ENCODE measurements around the gene MUC6.

MUC6 gene

DNA sequence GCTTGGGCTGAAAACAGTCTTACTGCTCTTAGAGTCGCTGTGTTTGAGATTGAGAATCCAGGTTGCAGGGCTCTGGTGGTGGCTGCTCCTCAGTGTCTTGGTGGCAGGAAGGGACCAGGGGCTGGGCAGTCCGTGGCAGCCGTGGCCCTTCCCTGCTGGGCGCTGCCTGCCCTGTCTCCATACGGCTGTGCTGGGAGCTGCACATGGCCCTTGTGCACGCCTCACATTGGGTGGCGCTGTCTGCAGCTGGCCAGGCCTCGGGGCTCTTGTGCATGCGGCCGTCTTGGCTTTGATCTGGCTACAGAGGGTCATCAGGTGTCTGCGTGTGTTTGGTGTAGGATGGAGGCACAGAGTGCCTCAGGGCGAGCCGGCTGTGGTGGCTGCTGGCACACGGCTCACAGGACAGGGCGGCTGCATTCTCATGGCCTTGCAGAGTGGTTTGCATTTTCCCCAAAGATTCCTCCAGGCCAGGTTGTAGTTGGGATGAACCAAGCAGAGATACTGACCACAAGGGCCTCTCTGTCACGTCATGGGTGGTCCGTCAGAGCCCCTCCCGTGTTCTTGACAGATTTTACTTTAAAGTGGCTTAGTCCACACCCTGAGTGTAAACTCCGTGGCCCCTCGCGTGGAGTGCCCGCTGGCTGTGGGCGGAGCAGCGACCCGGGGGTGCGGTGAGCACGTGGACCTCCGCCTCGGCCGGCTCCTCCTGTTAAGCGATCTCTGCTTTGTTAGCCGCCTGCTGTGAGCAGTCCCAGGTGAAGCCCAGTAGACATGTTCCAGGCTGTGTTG lies 34.7 kb downstream of the MUC6 start:
- peaks cover 2% of the 10 kb centered on the region for H3K36me3 Mint-ChIP-seq
- H3K27me3 Mint-ChIP-seq = no peaks in the 10 kb centered on the region
- H3K9me3 Mint-ChIP-seq = no peaks in the 10 kb centered on the region
- H3K4me3 Mint-ChIP-seq = no peak overlapping the region
- no peaks in the 10 kb centered on the region for H3K4me1 Mint-ChIP-seq
- H3K27ac Mint-ChIP-seq = no peak overlapping the region

DNA sequence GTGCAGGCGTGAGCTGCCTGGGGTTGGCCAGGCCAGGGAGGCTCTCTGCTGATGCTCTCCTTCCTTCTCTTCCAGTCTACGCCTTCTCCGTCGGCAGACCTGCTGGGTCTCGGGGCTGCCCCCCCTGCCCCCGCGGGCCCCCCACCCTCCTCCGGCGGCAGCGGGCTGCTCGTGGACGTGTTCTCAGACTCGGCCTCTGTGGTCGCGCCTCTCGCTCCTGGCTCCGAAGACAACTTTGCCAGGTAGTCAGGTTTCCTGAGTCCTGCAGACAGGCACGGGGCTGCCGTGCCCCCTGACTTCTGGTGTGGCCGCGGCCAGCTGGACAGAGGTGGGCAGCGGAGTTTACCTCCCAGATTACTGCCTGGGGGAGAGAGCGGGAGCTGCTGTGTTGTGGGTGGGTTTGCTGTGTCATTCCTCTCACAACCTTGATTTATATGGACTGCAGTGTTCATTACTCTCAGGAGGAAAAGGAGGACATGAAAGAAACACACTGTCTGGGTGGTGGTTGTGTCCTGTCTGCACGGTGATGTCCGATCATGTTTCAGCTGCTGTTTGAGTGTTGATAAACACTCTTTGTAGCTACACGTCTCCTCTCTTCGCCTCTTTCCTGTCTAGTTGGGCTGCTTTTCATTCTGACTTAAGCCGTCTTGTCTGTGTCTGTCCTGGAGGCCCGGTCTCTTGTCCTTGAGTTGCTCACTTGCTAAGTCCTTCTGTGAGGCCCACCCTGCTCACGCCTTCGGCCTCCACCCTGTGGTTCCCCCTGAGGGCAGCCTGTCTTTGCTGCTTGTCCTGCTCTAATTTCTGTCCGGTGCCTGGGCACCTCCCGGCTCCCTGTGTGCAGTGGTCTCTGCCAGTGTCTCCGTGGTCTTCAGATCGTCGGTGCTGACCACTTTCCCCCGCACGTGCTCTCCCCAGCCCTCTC lies 35.9 kb downstream of the MUC6 start:
- H3K4me1 Mint-ChIP-seq = peaks cover 4% of the 10 kb centered on the region
- no peaks in the 10 kb centered on the region for H3K27me3 Mint-ChIP-seq
- peaks cover 4% of the 10 kb centered on the region for H3K36me3 Mint-ChIP-seq
- no peaks in the 10 kb centered on the region for H3K9me3 Mint-ChIP-seq
- H3K4me3 Mint-ChIP-seq = no peak overlapping the region
- no peak overlapping the region for H3K27ac Mint-ChIP-seq

DNA sequence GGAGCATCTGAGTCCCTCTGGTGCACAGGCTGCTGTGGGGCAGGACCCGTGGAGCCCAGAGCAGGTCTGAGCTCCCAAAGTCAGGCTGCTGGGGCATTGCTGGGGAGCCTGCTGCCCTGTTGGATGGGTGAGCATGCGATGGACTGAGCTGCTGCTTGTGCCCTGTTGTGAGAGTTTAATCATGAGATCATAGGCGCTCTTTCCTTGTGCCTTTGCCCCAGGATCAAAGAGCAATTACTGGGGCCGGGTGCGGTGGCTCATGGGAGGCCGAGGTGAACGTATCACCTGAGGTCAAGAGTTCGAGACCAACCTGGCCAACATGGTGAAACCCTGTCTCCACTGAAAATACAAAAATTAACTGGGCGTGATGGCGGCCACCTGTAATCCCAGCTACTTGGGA lies 37.5 kb downstream of the MUC6 start:
- Mint-ChIP-seq H3K27me3 (no peaks in the 10 kb centered on the region), H3K9me3 (no peaks in the 10 kb centered on the region), H3K36me3 (peaks cover 7% of the 10 kb centered on the region), H3K4me3 (no peak overlapping the region), H3K4me1 (peaks cover 10% of the 10 kb centered on the region), H3K27ac (no peak overlapping the region)

DNA sequence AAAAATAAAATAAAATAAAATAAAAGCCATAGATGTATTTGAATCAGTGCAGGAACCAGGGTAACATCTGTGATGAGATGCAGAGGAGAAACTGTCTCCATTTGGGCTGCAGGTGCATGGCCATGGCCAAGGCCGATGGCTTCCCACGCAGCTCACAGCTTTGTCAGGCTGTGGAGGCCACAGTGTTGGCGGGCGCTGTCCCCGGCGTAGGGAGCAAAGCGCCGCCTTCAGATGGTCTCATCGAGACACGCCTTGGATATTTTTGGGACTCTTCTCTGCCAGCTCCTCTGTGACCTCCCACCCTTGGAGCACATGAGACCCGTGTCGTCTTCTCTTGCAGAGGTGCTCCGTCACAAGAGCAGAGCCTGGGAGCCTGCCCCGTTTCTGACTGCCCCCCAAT lies 38.6 kb downstream of the MUC6 start:
- H3K4me3 Mint-ChIP-seq = no peak overlapping the region
- no peak overlapping the region for H3K27ac Mint-ChIP-seq
- H3K4me1 Mint-ChIP-seq = peaks cover 10% of the 10 kb centered on the region
- peaks cover 5% of the 10 kb centered on the region for H3K36me3 Mint-ChIP-seq
- no peaks in the 10 kb centered on the region for H3K27me3 Mint-ChIP-seq
- H3K9me3 Mint-ChIP-seq = no peaks in the 10 kb centered on the region

DNA sequence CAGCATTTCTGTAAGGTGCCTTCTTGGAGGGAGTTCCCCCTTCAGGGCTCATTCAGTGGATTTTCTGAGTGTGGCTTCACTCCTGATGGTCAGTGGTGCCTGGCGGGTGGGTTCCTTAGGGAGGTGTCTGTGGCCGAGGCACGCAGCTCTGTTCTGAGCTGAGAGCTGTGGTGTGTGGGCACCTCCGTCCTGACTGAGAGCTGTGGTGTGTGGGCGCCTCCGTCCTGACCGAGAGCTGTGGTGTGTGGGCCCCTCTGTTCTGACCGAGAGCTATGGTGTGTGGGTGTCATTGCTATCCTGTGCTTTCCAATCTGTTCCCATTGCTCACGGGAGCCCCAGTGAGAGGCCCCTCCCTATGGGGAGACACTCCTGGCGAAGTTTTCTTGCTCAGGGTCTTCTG lies 39.8 kb downstream of the MUC6 start:
- no peak overlapping the region for H3K4me3 Mint-ChIP-seq
- H3K9me3 Mint-ChIP-seq = no peaks in the 10 kb centered on the region
- H3K27ac Mint-ChIP-seq = peak overlapping the region; percentile 59
- H3K4me1 Mint-ChIP-seq = peaks cover 10% of the 10 kb centered on the region
- peaks cover 5% of the 10 kb centered on the region for H3K36me3 Mint-ChIP-seq
- no peaks in the 10 kb centered on the region for H3K27me3 Mint-ChIP-seq

DNA sequence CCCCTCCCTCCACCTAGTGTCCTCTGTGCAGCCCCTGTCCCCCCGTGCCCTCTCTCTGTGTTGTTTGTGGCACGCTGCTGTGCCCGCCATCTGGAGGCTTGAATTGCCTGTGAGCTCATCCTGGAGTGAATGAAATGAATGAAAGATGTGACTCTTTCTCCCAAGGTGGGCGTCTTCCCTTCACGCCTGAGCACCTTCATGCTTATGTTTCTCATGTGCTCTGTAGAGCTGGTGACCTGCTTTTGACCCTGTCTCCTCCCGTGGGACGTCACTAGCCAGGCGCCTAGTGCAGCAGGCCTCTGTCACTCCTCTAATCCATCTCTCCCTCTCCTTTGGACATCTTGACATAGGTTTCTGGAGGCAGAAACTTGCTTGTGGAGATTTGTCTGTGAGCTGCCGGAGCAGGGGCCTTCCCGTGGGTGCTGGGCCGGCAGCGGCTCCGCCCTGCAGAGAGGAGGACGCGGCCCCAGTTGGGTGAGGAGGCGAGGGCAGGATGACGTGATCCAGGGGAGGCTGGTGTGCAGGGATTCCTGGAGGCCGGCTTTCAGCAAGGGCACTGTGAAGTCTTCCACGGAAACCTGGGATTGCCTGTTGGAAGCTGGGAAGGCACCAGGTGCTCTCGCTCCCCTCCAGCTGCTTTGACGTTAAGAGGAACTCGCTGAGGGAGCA lies 40.6 kb downstream of the MUC6 start:
- Mint-ChIP-seq H3K9me3 (no peaks in the 10 kb centered on the region), H3K27ac (peak overlapping the region; percentile 72), H3K4me3 (no peak overlapping the region), H3K4me1 (peaks cover 10% of the 10 kb centered on the region), H3K27me3 (no peaks in the 10 kb centered on the region), H3K36me3 (peaks cover 5% of the 10 kb centered on the region)

DNA sequence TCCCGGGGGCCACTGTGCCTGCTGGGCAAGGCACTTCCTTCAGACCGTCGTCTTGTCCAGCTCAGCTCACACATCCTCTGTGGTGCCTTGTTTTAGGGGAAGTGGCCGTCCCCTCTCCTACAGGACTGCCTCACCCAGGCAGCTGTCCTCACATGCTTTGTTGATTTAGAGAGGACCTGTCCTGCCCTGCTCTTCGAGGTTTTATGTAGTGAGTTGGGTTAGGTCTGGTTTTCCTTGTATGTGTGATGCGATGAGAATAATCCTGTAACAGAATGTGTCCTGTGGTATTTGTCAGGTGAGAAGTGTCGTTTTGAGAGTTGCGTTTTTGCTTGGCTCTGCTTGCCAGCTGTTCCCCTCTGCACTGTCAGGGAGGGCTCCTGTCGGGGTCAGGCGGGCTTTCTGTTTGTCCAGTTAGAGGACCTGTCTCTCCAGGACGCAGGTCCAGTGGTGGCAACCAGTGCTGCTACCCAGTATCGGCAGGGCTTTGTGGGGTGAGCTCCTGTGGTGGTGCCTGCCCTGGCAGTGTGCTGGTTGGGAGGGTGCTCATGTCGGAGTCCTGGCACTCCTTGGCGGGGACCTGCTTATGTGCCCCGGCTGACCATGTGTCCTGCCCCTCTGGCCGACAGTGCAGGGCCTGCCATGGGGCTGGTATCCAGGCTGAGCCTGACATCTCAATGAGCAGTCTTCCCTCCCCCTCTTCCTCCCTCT lies 41.3 kb downstream of the MUC6 start:
- H3K27ac Mint-ChIP-seq = peak overlapping the region; percentile 41
- no peaks in the 10 kb centered on the region for H3K9me3 Mint-ChIP-seq
- H3K4me1 Mint-ChIP-seq = peaks cover 10% of the 10 kb centered on the region
- H3K4me3 Mint-ChIP-seq = no peak overlapping the region
- H3K36me3 Mint-ChIP-seq = peaks cover 5% of the 10 kb centered on the region
- no peaks in the 10 kb centered on the region for H3K27me3 Mint-ChIP-seq

DNA sequence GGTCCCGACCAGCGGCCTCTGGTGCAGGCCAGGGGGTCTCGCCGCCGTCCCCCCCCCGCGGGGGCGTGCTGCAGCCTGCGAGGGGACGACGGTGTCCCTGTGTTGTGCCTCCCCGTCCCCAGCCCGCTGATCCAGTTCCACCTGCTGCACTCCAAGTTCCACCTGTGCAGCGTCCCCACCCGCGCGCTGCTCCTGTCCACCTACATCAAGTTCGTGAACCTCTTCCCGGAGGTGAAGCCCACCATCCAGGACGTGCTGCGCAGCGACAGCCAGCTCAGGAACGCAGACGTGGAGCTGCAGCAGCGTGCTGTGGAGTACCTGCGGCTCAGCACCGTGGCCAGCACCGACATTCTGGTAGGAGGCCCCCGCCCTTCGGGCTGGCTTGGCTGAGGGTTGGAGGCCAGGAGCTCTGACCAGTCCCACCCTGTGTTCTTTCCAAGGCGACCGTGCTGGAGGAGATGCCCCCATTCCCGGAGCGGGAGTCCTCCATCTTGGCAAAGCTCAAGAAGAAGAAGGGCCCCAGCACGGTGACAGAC lies 42.8 kb downstream of the MUC6 start:
- H3K36me3 Mint-ChIP-seq = peaks cover 5% of the 10 kb centered on the region
- H3K4me1 Mint-ChIP-seq = peaks cover 10% of the 10 kb centered on the region
- no peaks in the 10 kb centered on the region for H3K27me3 Mint-ChIP-seq
- no peaks in the 10 kb centered on the region for H3K9me3 Mint-ChIP-seq
- peak overlapping the region; percentile 41 for H3K27ac Mint-ChIP-seq
- no peak overlapping the region for H3K4me3 Mint-ChIP-seq

DNA sequence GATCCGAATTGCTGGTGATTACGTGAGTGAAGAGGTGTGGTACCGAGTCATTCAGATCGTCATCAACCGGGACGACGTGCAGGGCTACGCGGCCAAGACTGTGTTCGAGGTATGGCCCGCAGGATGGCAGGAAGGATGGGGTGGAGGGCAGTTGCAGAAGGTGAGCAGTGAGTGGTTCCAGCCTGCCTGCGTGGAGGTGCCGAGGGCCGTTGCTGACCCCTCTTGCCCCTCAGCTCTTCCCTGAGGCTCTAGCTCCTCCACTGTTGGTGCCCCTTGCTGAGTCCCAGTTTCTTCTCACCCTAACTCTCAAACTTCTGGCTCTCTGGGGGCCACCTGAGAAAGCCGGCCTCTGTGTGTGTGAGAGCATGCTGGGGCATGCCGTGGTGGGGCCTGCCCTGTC lies 43.9 kb downstream of the MUC6 start:
- Mint-ChIP-seq H3K27me3 (no peaks in the 10 kb centered on the region), H3K4me1 (peaks cover 10% of the 10 kb centered on the region), H3K27ac (no peak overlapping the region), H3K36me3 (peaks cover 5% of the 10 kb centered on the region), H3K4me3 (no peak overlapping the region), H3K9me3 (no peaks in the 10 kb centered on the region)

DNA sequence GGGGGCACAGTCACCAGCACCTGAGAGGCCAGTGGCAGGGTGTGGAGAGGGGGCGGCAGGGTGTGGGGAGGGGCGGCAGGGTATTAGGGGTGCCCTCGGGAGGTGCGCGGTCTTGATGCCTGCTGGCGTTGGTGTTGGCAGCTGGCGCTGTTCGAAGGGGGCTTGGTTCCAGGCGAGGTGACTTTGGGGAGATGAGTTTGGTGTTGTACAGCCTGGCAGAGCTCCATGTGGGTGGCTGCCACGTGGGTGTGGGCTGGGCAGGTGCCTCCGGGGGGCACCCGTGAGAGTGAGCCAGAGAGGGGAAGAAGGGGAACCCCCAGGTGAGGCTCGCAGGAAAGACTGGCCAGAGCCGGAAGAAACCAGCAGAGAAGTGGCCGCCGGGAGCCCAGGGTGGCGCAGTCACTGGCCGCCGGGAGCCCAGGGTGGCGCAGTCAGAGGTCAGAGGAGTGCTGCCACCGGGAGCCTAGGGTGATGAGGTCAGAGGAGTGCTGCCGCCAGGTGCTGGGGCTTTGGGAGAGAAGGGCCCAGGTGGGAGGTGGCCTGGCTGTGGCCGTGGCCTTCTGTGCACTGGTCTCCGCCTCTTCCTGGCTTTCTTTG lies 44.7 kb downstream of the MUC6 start:
- Mint-ChIP-seq H3K4me1 (peaks cover 10% of the 10 kb centered on the region), H3K9me3 (no peaks in the 10 kb centered on the region), H3K36me3 (peaks cover 5% of the 10 kb centered on the region), H3K27ac (no peak overlapping the region), H3K4me3 (no peak overlapping the region), H3K27me3 (no peaks in the 10 kb centered on the region)

DNA sequence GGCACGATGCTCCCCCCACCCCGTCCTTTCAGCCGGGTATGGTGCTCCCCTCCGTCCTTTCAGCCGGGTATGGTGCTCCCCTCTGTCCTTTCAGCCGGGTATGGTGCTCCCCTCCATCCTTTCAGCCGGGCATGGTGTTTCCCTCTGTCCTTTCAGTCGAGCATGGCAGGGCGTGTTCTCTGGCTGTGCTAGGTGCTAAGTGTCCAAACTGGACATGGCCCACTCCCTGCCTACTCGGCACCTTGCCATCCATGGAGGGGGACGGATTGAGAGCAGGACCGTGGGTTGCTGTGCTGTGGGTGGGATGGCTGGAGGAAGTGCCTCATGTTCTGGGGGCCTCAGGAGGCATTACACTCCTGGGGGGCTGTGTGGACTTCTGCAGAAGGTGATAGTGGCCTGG lies 45.5 kb downstream of the MUC6 start:
- Mint-ChIP-seq H3K4me3 (no peak overlapping the region), H3K27me3 (no peaks in the 10 kb centered on the region), H3K4me1 (peaks cover 10% of the 10 kb centered on the region), H3K27ac (no peak overlapping the region), H3K36me3 (peaks cover 5% of the 10 kb centered on the region), H3K9me3 (no peaks in the 10 kb centered on the region)

DNA sequence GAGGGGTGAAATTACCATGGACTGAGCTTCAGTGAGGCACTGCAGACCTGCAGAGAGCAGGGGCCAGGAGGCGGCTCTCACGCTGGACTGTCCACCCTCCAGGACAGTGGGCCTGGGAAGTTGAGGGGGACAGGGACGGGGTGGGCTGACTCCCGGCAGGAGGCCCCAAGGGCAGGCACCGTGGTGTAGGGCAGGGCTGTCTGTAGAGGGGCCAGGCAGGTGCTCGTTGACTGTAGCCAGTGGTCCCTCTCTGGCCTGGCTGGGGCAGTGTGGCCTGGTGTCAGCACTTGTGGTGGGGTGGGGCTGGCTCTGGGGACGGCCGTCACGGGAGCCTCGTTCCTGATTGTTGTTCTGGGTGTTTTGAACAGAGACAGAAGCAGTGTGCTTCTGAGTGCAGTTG lies 46.4 kb downstream of the MUC6 start:
- H3K4me3 Mint-ChIP-seq = no peak overlapping the region
- H3K9me3 Mint-ChIP-seq = no peaks in the 10 kb centered on the region
- H3K27ac Mint-ChIP-seq = no peak overlapping the region
- no peaks in the 10 kb centered on the region for H3K27me3 Mint-ChIP-seq
- H3K36me3 Mint-ChIP-seq = peaks cover 1% of the 10 kb centered on the region
- H3K4me1 Mint-ChIP-seq = peaks cover 3% of the 10 kb centered on the region

DNA sequence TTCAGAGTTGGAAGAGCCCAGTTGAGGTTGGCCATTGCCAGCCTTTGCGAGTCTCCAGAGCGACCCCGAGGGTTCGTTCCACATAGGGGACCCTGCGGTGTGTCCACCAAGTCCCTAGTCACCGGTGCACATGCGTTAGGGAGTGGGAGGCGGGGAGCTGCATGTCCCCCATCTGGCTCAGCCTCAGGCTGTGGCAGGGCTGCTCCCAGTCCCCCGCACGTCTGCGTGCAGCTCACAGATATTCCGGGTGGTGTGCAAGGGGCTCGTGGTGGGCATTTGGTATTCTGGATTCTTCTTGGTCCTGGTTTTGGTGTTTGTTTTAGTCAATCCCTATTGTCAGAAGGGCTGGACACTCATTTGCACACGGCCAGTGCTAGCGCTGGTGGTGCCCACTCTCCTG lies 48.8 kb downstream of the MUC6 start:
- Mint-ChIP-seq H3K9me3 (no peaks in the 10 kb centered on the region), H3K27ac (no peak overlapping the region), H3K4me1 (no peaks in the 10 kb centered on the region), H3K4me3 (no peak overlapping the region), H3K36me3 (peaks cover 2% of the 10 kb centered on the region), H3K27me3 (no peaks in the 10 kb centered on the region)

DNA sequence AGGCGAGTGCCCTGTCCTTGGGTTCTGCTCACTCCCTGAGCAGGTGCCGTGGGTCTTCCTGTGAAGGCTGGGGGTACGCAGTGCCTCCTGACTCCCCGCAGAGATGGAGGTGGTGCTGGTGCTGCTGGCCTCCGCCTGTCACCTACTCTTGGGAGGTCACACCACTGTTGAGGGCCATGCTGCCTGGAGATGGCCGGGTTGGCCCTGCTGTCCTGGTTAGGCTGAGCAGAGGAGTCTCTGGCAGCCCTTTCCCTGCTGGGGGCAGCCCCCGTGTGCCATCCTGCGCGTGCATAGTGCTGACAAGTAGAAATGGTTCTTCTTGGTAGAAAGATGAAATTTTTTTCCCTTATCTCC lies 49.6 kb downstream of the MUC6 start:
- no peaks in the 10 kb centered on the region for H3K9me3 Mint-ChIP-seq
- H3K27me3 Mint-ChIP-seq = no peaks in the 10 kb centered on the region
- peaks cover 3% of the 10 kb centered on the region for H3K36me3 Mint-ChIP-seq
- no peak overlapping the region for H3K27ac Mint-ChIP-seq
- H3K4me1 Mint-ChIP-seq = no peaks in the 10 kb centered on the region
- H3K4me3 Mint-ChIP-seq = no peak overlapping the region
